Inflammatory macrophage treated with lipopolysaccharide for 4 hours (primary cell): Measurements from ENCODE around the gene RAET1E.
A peak's percentile ranks its signal among the peaks of the same experiment; 100 is the strongest.
"Not testable (repeated sequence)": the region's sequence is repeated elsewhere in the genome, so short reads cannot be mapped to it uniquely, and the experiment has no call there.

Source experiments
- DNase-seq: peaks from one replicate; pipeline ENCODE4 v3.0.0-alpha.2; 2020

Gene RAET1E

DNA sequence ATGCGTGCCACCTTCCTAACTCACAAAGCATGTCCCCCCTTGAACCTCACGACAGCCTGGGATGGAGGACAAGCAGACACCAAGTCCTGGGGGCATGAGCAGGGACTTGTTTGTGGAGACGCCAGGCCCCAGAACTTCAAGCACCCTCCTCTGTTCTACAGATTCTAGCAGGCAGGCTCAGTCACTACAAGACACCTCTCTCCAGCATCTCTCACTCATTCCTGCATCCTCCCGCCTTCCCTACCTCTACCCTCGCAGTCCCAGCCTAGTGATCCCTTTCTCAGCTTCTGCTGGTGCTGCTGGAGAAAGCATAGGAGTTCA lies 37.4 kb downstream of the RAET1E start:
- no peak for DNase-seq

- no peak for DNase-seq
These were observed 38.0 kb downstream of the RAET1E start for GRCh38 chr6:149859938-149860337.

DNA sequence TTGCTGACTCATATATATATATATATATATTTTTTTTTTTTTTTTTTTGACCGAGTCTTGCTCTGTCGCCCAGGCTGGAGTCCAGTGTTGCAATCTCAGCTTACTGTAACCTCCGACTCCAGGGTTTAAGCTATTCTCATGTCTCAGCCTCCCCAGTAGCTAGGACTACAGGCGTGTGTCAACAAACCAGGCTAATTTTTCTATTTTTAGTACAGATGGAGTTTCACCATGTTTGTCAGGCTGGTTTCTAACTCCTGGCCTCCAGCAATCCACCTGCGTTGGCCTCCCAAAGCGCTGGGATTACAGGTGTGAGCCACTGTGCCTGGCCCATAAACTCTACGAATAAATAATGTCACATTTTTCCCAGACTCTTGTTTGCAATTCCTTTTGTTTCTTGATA lies 38.5 kb downstream of the RAET1E start:
- no peak for DNase-seq

DNA sequence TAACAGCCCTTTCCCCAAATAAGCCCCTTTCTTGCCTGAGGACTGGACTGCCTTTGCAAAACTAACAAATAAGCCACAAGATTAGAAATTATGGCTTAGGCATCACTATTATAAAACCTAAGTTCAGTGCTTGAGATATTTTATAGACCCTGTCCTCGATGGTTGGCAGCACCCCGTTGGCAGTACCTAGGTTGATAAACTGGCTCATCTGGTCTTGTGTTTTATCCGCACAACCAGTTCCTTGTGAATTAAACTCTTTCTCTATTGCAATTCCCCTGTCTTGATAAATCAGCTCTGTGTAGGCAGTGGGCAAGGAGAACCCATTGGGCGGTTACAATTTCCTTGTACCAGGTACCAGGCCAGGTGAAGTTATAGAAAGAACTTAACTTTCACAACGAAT lies 40.4 kb downstream of the RAET1E start:
- DNase-seq = no peak

GRCh38 chr6:149856256-149856994 lies 41.5 kb downstream of the RAET1E start:
- DNase-seq = no peak

DNA sequence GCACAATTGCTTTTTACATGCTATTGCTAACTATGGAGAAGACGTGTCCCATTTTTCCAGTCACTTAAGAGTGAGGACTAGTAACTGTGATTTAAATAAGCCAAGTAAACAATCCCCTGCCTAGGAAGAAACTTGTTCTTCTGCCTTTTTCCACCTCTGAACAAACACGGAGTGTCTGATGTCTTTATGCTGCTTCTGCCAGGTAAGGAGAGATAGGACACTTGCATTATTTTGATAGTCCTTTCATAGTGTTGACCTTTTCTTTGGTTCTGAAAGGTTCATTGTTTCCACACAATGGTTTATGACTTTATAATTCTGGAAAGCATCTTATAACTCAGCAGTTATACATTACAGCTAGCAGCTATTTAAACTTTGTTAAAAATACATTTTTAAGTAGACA lies 42.2 kb downstream of the RAET1E start:
- no peak for DNase-seq

GRCh38 chr6:149855040-149855654 lies 42.8 kb downstream of the RAET1E start:
- no peak for DNase-seq

DNA sequence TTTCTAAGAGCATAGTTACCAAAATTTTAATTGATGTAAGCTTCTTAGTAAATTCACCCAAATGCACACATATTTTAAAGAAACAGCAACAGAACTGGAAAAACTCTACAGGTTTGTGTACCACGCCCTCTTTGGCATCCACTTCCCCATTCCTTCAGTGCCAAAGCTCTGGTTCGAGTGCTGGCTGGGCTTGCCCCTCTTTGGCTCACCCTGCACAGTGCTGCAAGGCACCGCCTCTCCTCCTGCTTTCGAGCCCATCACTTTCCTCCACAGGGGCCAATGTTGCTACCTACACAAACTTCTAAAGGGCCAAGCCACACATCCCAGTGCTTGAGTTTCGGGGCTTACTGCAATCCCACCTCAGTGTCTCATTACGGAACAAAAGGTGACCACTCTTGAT lies 43.4 kb downstream of the RAET1E start:
- no peak for DNase-seq

DNA sequence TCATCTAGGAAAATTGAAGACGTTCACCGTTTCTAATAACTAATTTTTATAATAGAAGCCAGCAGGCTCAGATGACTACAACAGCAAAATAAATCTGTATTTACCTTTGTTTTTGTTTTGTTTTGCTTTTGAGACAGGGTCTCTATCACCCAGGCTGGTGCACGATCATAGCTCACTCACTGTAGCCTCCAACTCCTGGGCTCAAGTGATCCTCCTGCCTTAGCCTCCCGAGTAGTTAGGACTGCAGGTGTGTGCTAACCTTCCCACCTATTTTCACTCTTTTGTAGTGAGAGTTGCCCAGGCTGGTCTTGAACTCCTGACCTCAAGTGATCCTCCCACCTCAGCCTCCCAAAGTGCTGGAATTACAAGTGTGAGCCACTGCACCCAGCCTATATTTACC lies 43.9 kb downstream of the RAET1E start:
- not testable (repeated sequence) for DNase-seq

- DNase-seq = no peak
These were observed 45.0 kb downstream of the RAET1E start for GRCh38 chr6:149852881-149853280.

- peak; percentile 92 for DNase-seq
These were observed 45.7 kb downstream of the RAET1E start for GRCh38 chr6:149852180-149852579.

DNA sequence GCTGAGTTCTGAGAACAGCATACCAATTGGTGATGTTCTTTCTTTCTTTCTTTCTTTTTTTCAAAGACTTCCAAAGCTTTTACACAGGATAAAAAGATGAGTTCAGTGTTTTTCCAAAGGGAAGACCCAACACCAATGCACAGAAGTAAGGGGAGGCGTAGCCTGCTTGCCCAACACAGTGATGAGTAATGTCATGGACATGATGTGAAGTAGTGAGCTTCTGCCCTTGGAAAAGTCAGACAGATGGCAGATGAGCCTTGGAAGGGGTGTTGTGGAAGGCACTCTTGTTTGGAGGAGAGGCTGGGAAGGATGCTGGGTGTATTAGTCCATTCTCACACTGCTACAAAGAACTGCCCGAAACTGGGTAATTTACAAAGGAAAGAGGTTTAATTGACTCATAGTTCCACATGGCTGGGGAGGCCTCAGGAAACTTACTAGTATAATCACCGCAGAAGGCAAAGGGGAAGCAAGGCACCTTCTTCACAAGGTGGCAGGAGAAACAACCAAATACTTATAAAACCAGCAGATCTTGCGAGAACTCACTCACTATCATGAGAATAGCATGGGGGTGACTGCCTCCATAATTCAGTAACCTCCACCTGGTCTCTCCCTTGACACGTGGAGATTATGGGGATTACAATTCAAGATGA lies 46.3 kb downstream of the RAET1E start:
- DNase-seq = peak; percentile 13

DNA sequence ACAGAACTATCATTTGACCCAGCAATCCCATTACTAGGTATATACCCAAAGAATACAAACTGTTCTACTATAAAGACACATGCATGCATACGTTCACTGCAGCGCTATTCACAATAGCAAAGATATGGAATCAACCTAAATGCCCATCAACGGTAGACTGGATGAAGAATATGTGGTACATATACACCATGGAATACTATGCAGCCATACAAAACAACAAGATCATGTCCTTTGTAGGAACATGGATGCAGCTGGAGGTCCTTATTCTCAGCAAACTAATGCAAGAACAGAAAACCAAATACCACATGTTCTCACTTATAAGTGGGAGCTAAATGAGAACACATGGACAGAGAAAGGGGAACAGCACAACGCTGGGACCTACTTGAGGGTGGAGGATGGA lies 49.6 kb downstream of the RAET1E start:
- DNase-seq = not testable (repeated sequence)
